Mesendoderm (in vitro differentiated cells): ENCODE results near the gene APOD.
"Not testable (repeated sequence)": the region's sequence is repeated elsewhere in the genome, so short reads cannot be mapped to it uniquely, and the experiment has no call there.

Experiments used
- DNase-seq: peaks from one replicate; pipeline ENCODE4 v3.0.0; 2013
- H2AK5ac ChIP-seq: 2 replicates; pipeline ENCODE4 v1.6.1; 2013; ENCODE audit warnings: low read length, inconsistent platforms
- H2BK120ac ChIP-seq: 2 replicates; pipeline ENCODE4 v1.6.1; 2013; ENCODE audit warnings: low read depth, mild to moderate bottlenecking, low read length, moderate library complexity, mixed read lengths
- H2BK15ac ChIP-seq: replicated peaks from 2 replicates; pipeline ENCODE4 v1.6.1; 2013; ENCODE audit warnings: low read depth, mild to moderate bottlenecking, moderate library complexity
- H2BK5ac ChIP-seq: 2 replicates; pipeline ENCODE4 v1.6.1; 2013; ENCODE audit warnings: low read length, inconsistent platforms
- H3K18ac ChIP-seq: 2 replicates; pipeline ENCODE4 v1.6.1; 2013; ENCODE audit warnings: mild to moderate bottlenecking, low read length, mixed read lengths
- H3K23ac ChIP-seq: one replicate; pipeline ENCODE4 v1.6.1; 2013; ENCODE audit warnings: low read length
- H3K27ac ChIP-seq: 2 replicates; pipeline ENCODE4 v1.5.1; 2013; ENCODE audit warnings: low read depth, mild to moderate bottlenecking, inconsistent platforms, low read length, moderate library complexity
- H3K27me3 ChIP-seq: 2 replicates; pipeline ENCODE4 v1.6.1; 2013; ENCODE audit warnings: low read length, control low read depth, mild to moderate bottlenecking, inconsistent platforms; ENCODE audit not compliant: insufficient read depth, poor library complexity
- H3K36me3 ChIP-seq: 2 replicates; pipeline ENCODE4 v1.6.1; 2013; ENCODE audit warnings: low read length, inconsistent platforms; ENCODE audit not compliant: control insufficient read depth, insufficient read depth
- H3K4ac ChIP-seq: one replicate; pipeline ENCODE4 v1.6.1; 2013; ENCODE audit warnings: low read depth, mild to moderate bottlenecking, low read length, moderate library complexity
- H3K4me1 ChIP-seq: 2 replicates; pipeline ENCODE4 v1.6.1; 2013; ENCODE audit warnings: low read depth, low read length, inconsistent platforms; ENCODE audit not compliant: control insufficient read depth
- H3K4me2 ChIP-seq: 2 replicates; pipeline ENCODE4 v1.6.1; 2013; ENCODE audit warnings: low read length
- H3K4me3 ChIP-seq: 2 replicates; pipeline ENCODE4 v1.5.1; 2013; ENCODE audit warnings: mild to moderate bottlenecking, low read length
- H3K56ac ChIP-seq: one replicate; pipeline ENCODE4 v1.6.1; 2013; ENCODE audit warnings: low read length
- H3K79me1 ChIP-seq: 2 replicates; pipeline ENCODE4 v1.6.1; 2013; ENCODE audit warnings: low read length, inconsistent platforms
- H3K79me2 ChIP-seq: 2 replicates; pipeline ENCODE4 v1.6.1; 2013; ENCODE audit warnings: mild to moderate bottlenecking, low read length; ENCODE audit not compliant: control insufficient read depth, insufficient read depth
- H3K9ac ChIP-seq: 2 replicates; pipeline ENCODE4 v1.6.1; 2013; ENCODE audit warnings: low read length, inconsistent platforms
- H4K5ac ChIP-seq: one replicate; pipeline ENCODE4 v1.6.1; 2013; ENCODE audit warnings: low read length
- H4K8ac ChIP-seq: one replicate; pipeline ENCODE4 v1.6.1; 2013; ENCODE audit warnings: low read depth, mild to moderate bottlenecking, control low read depth, low read length, moderate library complexity
- WGBS: extraction: QIAGEN DNeasy Blood & Tissue Kit; methylation state at CpG from one replicate; pipeline ENCODE4 v1.1.7; 2013; ENCODE audit warnings: low lambda C conversion rate, missing lambda C conversion rate; ENCODE audit not compliant: insufficient coverage; ENCODE audit errors: extremely low coverage; 5-methylcytosine and 5-hydroxymethylcytosine counted together

Gene APOD

GRCh38 chr3:195601382-195601781 lies 17.6 kb upstream of the APOD start:
- Histone ChIP-seq H3K56ac (no peak overlapping the region), H3K9ac (no peak overlapping the region), H3K18ac (no peak overlapping the region), H2BK15ac (no peak overlapping the region), H4K5ac (no peak overlapping the region), H3K4me3 (no peak overlapping the region), H3K4me2 (no peak overlapping the region), H3K23ac (no peak overlapping the region), H3K36me3 (no peaks in the 10 kb centered on the region), H3K79me1 (no peaks in the 10 kb centered on the region), H3K4me1 (no peaks in the 10 kb centered on the region), H2AK5ac (no peak overlapping the region), H3K27me3 (no peaks in the 10 kb centered on the region), H3K27ac (no peak overlapping the region), H3K4ac (no peak overlapping the region), H3K79me2 (no peaks in the 10 kb centered on the region), H4K8ac (no peak overlapping the region), H2BK5ac (no peak overlapping the region), H2BK120ac (no peak overlapping the region)
- no CpG with 5 or more reads among the region's 2 CpGs for WGBS
- no peak for DNase-seq

DNA sequence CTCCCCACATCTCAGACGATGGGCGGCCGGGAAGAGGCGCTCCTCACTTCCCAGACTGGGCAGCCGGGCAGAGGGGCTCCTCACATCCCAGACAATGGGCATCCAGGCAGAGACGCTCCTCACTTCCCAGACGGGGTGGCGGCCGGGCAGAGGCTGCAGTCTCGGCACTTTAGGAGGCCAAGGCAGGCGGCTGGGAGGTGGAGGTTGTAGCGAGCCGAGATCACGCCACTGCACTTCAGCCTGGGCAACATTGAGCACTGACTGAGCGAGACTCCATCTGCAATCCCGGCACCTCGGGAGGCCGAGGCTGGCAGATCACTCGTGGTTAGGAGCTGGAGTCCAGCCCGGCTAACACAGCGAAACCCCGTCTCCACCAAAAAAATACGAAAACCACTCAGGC lies 16.2 kb upstream of the APOD start:
- not testable (repeated sequence) for H3K27ac ChIP-seq, H3K4ac ChIP-seq, H4K5ac ChIP-seq, H3K4me1 ChIP-seq, H3K23ac ChIP-seq, H3K56ac ChIP-seq, H2BK15ac ChIP-seq, H3K27me3 ChIP-seq, H2BK5ac ChIP-seq, H4K8ac ChIP-seq, H3K36me3 ChIP-seq, H3K4me2 ChIP-seq, H3K4me3 ChIP-seq, H3K79me2 ChIP-seq, H2AK5ac ChIP-seq, DNase-seq, H3K9ac ChIP-seq, H2BK120ac ChIP-seq, H3K18ac ChIP-seq, H3K79me1 ChIP-seq
- WGBS, result no CpG with 5 or more reads among the region's 23 CpGs

DNA sequence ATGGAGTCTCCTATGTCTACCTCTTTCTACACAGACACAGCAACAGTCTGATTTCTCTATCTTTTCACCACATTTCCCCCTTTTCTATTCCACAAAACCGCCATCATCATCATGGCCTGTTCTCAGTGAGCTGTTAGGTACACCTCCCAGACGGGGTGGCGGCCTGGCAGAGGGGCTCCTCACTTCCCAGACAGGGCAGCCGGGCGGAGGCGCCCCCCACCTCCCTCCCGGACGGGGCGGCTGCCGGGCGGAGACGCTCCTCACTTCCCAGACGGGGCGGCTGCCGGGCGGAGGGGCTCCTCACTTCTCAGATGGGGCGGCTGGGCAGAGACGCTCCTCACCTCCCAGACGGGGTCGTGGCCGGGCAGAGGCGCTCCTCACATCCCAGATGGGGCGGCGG lies 15.8 kb upstream of the APOD start:
- H3K36me3 ChIP-seq, H3K4me3 ChIP-seq, H2BK5ac ChIP-seq, H3K4me2 ChIP-seq, H3K79me1 ChIP-seq, H3K56ac ChIP-seq, H3K79me2 ChIP-seq, H4K8ac ChIP-seq, H2BK120ac ChIP-seq, DNase-seq, H3K18ac ChIP-seq, H3K27me3 ChIP-seq, H3K4ac ChIP-seq, H4K5ac ChIP-seq, H2BK15ac ChIP-seq, H2AK5ac ChIP-seq, H3K27ac ChIP-seq, H3K9ac ChIP-seq, H3K4me1 ChIP-seq, H3K23ac ChIP-seq: not testable (repeated sequence)
- no CpG with 5 or more reads among the region's 24 CpGs for WGBS

DNA sequence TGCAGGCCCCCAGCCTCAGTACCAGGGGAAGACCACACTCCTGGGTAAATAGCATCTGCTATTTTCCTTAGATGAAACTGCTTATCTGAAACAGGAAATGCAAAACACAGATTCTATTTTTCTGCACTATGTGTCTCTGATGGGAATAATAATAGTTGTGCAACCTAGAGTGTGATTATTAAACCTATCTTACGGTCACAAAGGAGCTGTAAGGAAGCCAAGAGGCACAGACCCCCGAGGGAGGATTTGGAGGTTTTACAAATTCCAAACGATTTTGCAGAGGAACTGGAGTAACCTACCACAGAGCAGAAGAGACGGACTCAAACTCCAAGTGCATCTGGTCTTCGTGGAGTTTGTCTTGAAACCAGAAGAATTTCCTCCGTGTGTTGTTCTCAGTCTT lies 14.1 kb upstream of the APOD start:
- no peaks in the 10 kb centered on the region for H3K4me1 ChIP-seq
- no peaks in the 10 kb centered on the region for H3K36me3 ChIP-seq
- no peak overlapping the region for H2BK15ac ChIP-seq
- no peak overlapping the region for H4K8ac ChIP-seq
- H2BK120ac ChIP-seq, result no peak overlapping the region
- H3K9ac ChIP-seq, result no peak overlapping the region
- WGBS, result no CpG with 5 or more reads among the region's 6 CpGs
- H2BK5ac ChIP-seq, result no peak overlapping the region
- no peaks in the 10 kb centered on the region for H3K79me2 ChIP-seq
- no peak overlapping the region for H3K18ac ChIP-seq
- H3K4me2 ChIP-seq, result no peak overlapping the region
- no peak for DNase-seq
- H4K5ac ChIP-seq, result no peak overlapping the region
- no peak overlapping the region for H3K56ac ChIP-seq
- no peaks in the 10 kb centered on the region for H3K79me1 ChIP-seq
- H3K27me3 ChIP-seq, result no peaks in the 10 kb centered on the region
- no peak overlapping the region for H2AK5ac ChIP-seq
- no peak overlapping the region for H3K4me3 ChIP-seq
- no peak overlapping the region for H3K23ac ChIP-seq
- H3K27ac ChIP-seq, result no peak overlapping the region
- H3K4ac ChIP-seq, result no peak overlapping the region

DNA sequence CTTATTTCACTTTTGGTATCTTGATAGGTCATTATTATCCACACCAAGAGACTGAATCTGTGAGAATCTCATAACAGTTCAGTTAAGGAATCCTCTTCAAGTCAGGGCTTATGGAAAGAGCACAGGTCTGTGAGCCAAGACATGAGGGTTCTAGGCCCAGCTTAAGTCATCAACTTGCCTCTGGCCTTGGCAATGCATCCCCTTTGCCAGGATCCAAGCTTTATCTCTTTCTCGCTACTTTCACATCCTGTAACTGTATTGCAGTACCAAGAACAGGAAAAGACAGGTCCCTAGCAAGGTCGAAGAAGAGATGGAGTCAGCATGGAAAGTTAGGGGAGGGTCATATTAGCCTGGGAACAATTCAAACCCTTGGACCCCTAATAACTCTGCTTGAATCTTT lies 13.5 kb upstream of the APOD start:
- no peak overlapping the region for H2BK15ac ChIP-seq
- H3K56ac ChIP-seq, result no peak overlapping the region
- H3K4ac ChIP-seq, result no peak overlapping the region
- no peaks in the 10 kb centered on the region for H3K27me3 ChIP-seq
- H2BK120ac ChIP-seq, result no peak overlapping the region
- no peak overlapping the region for H3K27ac ChIP-seq
- H2BK5ac ChIP-seq, result no peak overlapping the region
- H3K79me1 ChIP-seq, result no peaks in the 10 kb centered on the region
- no peaks in the 10 kb centered on the region for H3K79me2 ChIP-seq
- H3K23ac ChIP-seq, result no peak overlapping the region
- no peak overlapping the region for H3K9ac ChIP-seq
- no peaks in the 10 kb centered on the region for H3K4me1 ChIP-seq
- no peak overlapping the region for H4K8ac ChIP-seq
- no CpG with 5 or more reads among the region's 2 CpGs for WGBS
- H3K4me3 ChIP-seq, result no peak overlapping the region
- H3K4me2 ChIP-seq, result no peak overlapping the region
- no peak overlapping the region for H4K5ac ChIP-seq
- H3K36me3 ChIP-seq, result no peaks in the 10 kb centered on the region
- no peak for DNase-seq
- no peak overlapping the region for H3K18ac ChIP-seq
- no peak overlapping the region for H2AK5ac ChIP-seq

GRCh38 chr3:195596765-195597171 lies 13.0 kb upstream of the APOD start:
- no CpG with 5 or more reads among the region's 3 CpGs for WGBS
- Histone ChIP-seq H3K9ac (no peak overlapping the region), H2AK5ac (no peak overlapping the region), H3K4me2 (no peak overlapping the region), H3K79me2 (no peaks in the 10 kb centered on the region), H3K23ac (no peak overlapping the region), H3K27me3 (no peaks in the 10 kb centered on the region), H3K4me3 (no peak overlapping the region), H3K56ac (no peak overlapping the region), H3K79me1 (no peaks in the 10 kb centered on the region), H3K18ac (no peak overlapping the region), H4K5ac (no peak overlapping the region), H3K4me1 (no peaks in the 10 kb centered on the region), H2BK120ac (no peak overlapping the region), H3K4ac (no peak overlapping the region), H3K27ac (no peak overlapping the region), H4K8ac (no peak overlapping the region), H2BK15ac (no peak overlapping the region), H3K36me3 (no peaks in the 10 kb centered on the region), H2BK5ac (no peak overlapping the region)
- no peak for DNase-seq
